ENCODE data around the gene UGT1A3. TPM values are rescaled to one million over a fixed set of nuclear protein-coding genes. Genes with fewer than 3 reads are reported as not detected.

The UGT1A3 gene
- total and polyA plus RNA-seq, 4 donors = 7.0 to 61.6 (median 18.2) TPM; not detected in 1

DNA sequence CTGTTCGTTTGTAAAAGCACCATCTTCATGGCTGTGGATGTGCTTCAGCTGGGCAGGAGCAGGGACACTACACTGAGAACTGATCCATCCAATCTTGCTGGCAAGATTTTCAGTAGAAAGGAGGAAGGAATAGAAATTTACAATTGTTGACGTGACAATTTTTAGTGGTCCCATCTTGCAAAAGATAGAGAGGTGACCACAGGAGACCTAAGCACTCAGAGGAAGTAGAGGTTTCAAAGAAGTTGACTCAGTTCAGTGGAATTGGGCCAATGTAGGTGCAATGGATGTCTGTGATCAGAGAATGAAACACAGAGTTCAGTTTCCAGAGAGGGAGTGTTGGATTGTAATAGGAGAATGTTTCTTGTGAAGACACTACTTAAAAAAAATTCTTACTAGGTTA, 14.7 kb upstream of the UGT1A3 start:
- no peak overlapping the region for H3K4me3 ChIP-seq (ENCODE audit: low read depth in 1 of 3, low read length in 3 of 3)
- no peak overlapping the region for H3K27ac ChIP-seq (ENCODE audit: low read depth in 1 of 2, low read length in 2 of 2)
- H3K9me3 ChIP-seq (ENCODE audit: control insufficient read depth in 4 of 4, low read length in 3 of 4) = no peaks in the 10 kb centered on the region
- TF ChIP-seq HNF4G (IDR thresholded peaks at IDR 0.05) = no peak
- no peak for TF ChIP-seq FOXA2 (IDR thresholded peaks at IDR 0.05)
- no peak for TF ChIP-seq FOXA1 (IDR thresholded peaks at IDR 0.05)
- no peak for TF ChIP-seq NR2F2 (IDR thresholded peaks at IDR 0.05)
- TF ChIP-seq TAF1 (conservative IDR thresholded peaks at IDR 0.05) = no peak
- TF ChIP-seq, protein P1, sequence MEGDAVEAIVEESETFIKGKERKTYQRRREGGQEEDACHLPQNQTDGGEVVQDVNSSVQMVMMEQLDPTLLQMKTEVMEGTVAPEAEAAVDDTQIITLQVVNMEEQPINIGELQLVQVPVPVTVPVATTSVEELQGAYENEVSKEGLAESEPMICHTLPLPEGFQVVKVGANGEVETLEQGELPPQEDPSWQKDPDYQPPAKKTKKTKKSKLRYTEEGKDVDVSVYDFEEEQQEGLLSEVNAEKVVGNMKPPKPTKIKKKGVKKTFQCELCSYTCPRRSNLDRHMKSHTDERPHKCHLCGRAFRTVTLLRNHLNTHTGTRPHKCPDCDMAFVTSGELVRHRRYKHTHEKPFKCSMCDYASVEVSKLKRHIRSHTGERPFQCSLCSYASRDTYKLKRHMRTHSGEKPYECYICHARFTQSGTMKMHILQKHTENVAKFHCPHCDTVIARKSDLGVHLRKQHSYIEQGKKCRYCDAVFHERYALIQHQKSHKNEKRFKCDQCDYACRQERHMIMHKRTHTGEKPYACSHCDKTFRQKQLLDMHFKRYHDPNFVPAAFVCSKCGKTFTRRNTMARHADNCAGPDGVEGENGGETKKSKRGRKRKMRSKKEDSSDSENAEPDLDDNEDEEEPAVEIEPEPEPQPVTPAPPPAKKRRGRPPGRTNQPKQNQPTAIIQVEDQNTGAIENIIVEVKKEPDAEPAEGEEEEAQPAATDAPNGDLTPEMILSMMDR (IDR thresholded peaks at IDR 0.05; ENCODE audit: low read depth, low read length, missing input control) = no peak
- TF ChIP-seq RXRA (IDR thresholded peaks at IDR 0.05) = no peak
- TF ChIP-seq, protein P2, sequence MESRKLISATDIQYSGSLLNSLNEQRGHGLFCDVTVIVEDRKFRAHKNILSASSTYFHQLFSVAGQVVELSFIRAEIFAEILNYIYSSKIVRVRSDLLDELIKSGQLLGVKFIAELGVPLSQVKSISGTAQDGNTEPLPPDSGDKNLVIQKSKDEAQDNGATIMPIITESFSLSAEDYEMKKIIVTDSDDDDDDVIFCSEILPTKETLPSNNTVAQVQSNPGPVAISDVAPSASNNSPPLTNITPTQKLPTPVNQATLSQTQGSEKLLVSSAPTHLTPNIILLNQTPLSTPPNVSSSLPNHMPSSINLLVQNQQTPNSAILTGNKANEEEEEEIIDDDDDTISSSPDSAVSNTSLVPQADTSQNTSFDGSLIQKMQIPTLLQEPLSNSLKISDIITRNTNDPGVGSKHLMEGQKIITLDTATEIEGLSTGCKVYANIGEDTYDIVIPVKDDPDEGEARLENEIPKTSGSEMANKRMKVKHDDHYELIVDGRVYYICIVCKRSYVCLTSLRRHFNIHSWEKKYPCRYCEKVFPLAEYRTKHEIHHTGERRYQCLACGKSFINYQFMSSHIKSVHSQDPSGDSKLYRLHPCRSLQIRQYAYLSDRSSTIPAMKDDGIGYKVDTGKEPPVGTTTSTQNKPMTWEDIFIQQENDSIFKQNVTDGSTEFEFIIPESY (IDR thresholded peaks at IDR 0.05) = no peak
- TF ChIP-seq YY1 (IDR thresholded peaks at IDR 0.05) = no peak
- TF ChIP-seq, protein P3, sequence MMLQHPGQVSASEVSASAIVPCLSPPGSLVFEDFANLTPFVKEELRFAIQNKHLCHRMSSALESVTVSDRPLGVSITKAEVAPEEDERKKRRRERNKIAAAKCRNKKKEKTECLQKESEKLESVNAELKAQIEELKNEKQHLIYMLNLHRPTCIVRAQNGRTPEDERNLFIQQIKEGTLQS (IDR thresholded peaks at IDR 0.05) = no peak
- TF ChIP-seq, protein P4, sequence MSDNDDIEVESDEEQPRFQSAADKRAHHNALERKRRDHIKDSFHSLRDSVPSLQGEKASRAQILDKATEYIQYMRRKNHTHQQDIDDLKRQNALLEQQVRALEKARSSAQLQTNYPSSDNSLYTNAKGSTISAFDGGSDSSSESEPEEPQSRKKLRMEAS (IDR thresholded peaks at IDR 0.05) = no peak
- TF ChIP-seq, protein P5, sequence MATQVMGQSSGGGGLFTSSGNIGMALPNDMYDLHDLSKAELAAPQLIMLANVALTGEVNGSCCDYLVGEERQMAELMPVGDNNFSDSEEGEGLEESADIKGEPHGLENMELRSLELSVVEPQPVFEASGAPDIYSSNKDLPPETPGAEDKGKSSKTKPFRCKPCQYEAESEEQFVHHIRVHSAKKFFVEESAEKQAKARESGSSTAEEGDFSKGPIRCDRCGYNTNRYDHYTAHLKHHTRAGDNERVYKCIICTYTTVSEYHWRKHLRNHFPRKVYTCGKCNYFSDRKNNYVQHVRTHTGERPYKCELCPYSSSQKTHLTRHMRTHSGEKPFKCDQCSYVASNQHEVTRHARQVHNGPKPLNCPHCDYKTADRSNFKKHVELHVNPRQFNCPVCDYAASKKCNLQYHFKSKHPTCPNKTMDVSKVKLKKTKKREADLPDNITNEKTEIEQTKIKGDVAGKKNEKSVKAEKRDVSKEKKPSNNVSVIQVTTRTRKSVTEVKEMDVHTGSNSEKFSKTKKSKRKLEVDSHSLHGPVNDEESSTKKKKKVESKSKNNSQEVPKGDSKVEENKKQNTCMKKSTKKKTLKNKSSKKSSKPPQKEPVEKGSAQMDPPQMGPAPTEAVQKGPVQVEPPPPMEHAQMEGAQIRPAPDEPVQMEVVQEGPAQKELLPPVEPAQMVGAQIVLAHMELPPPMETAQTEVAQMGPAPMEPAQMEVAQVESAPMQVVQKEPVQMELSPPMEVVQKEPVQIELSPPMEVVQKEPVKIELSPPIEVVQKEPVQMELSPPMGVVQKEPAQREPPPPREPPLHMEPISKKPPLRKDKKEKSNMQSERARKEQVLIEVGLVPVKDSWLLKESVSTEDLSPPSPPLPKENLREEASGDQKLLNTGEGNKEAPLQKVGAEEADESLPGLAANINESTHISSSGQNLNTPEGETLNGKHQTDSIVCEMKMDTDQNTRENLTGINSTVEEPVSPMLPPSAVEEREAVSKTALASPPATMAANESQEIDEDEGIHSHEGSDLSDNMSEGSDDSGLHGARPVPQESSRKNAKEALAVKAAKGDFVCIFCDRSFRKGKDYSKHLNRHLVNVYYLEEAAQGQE (IDR thresholded peaks at IDR 0.05) = no peak
- WGBS = 82% methylated on average over 2 of the region's 2 CpGs
- no peak for DNase-seq (ENCODE audit: low spot score)
- H3K36me3 ChIP-seq (ENCODE audit: control insufficient read depth in 4 of 4, insufficient read depth in 3 of 4, low read depth in 1 of 4, low read length in 3 of 4) = no peaks in the 10 kb centered on the region
- H3K4me1 ChIP-seq (ENCODE audit: control insufficient read depth in 4 of 4, insufficient read depth in 4 of 4, low read length in 3 of 4) = peaks cover 10 to 31% (median 19%) of the 10 kb centered on the region in 4 donors
- no peaks in the 10 kb centered on the region for H3K27me3 ChIP-seq (ENCODE audit: control insufficient read depth in 4 of 4, insufficient read depth in 4 of 4, low read length in 3 of 4)
- H3K9ac ChIP-seq (ENCODE audit: low read depth in 1 of 2, low read length in 2 of 2) = no peak overlapping the region

DNA sequence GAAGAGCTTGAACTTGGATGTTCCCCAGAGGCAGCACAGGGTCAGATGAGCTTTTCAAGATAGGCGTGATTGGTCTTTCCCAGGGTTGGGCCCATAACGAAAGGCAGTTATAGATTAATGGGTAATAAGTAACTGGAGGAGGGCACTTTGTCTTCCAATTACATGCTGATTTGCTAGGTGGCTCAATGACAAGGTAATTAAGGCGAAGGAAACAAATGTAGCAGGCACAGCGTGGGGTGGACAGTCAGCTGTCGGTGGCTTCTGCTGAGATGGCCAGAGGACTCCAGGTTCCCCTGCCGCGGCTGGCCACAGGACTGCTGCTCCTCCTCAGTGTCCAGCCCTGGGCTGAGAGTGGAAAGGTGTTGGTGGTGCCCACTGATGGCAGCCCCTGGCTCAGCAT, 10.3 kb upstream of the UGT1A3 start, which contains the start of gene UGT1A4:
Gene UGT1A4, plus strand, starts transcription at position 185 of the 400 bp plus-strand sequence. Its CDS starts 85 bp downstream, at position 270.
- no peaks in the 10 kb centered on the region for H3K36me3 ChIP-seq (ENCODE audit: control insufficient read depth in 4 of 4, insufficient read depth in 3 of 4, low read depth in 1 of 4, low read length in 3 of 4)
- H3K9ac ChIP-seq (ENCODE audit: low read depth in 1 of 2, low read length in 2 of 2) = peak within 1 kb of the TSS; percentile 80 to 86
- no peaks in the 10 kb centered on the region for H3K9me3 ChIP-seq (ENCODE audit: control insufficient read depth in 4 of 4, low read length in 3 of 4)
- H3K4me3 ChIP-seq (ENCODE audit: low read depth in 1 of 3, low read length in 3 of 3) = peak within 1 kb of the TSS; percentile 67 to 98 (median 81)
- DNase-seq (ENCODE audit: low spot score) = no peak
- H3K4me1 ChIP-seq (ENCODE audit: control insufficient read depth in 4 of 4, insufficient read depth in 4 of 4, low read length in 3 of 4) = peaks cover 7 to 20% (median 12%) of the 10 kb centered on the region in 4 donors
- H3K27ac ChIP-seq (ENCODE audit: low read depth in 1 of 2, low read length in 2 of 2) = peak within 1 kb of the TSS; percentile 72 to 89
- no peaks in the 10 kb centered on the region for H3K27me3 ChIP-seq (ENCODE audit: control insufficient read depth in 4 of 4, insufficient read depth in 4 of 4, low read length in 3 of 4)
- WGBS = 34% methylated on average over 7 of the region's 7 CpGs
- peak; percentile 83 for TF ChIP-seq YY1 (IDR thresholded peaks at IDR 0.05)
- peak; percentile 75 for TF ChIP-seq FOXA2 (IDR thresholded peaks at IDR 0.05)
- peak; percentile 80 to 88 for TF ChIP-seq HNF4A (conservative IDR thresholded peaks at IDR 0.05)
- TF ChIP-seq FOXA1 (IDR thresholded peaks at IDR 0.05) = peak; percentile 74
- TF ChIP-seq, protein P5 (IDR thresholded peaks at IDR 0.05) = peak; percentile 93
- TF ChIP-seq, protein P2 (IDR thresholded peaks at IDR 0.05) = peak; percentile 59
- TF ChIP-seq, protein P4 (IDR thresholded peaks at IDR 0.05) = peak; percentile 77
- peak; percentile 31 for TF ChIP-seq NR2F2 (IDR thresholded peaks at IDR 0.05)
- peak; percentile 60 to 66 for TF ChIP-seq RAD21 (IDR thresholded peaks at IDR 0.05)
- peak; percentile 59 for TF ChIP-seq HNF4G (IDR thresholded peaks at IDR 0.05)
- peak; percentile 98 for TF ChIP-seq RXRA (IDR thresholded peaks at IDR 0.05)

All from liver (tissue), 9 donors.